T-cell (primary cell): ENCODE measurements around the gene STOX1. TPM values are rescaled to one million over a fixed set of nuclear protein-coding genes. Genes with fewer than 3 reads are reported as not detected.
A peak's percentile ranks its signal among the peaks of the same experiment; 100 is the strongest.

Experiments
- ATAC-seq, 4 experiments: fragments of 200-7000 bp in 3 of 4; fragments of 150-1000 bp in 1 of 4; cut with Tn5 transposase; replicated peaks in 1 of 4; 1 replicate in 3 of 4; 2 replicates in 1 of 4; pipeline ENCODE4 v1.10.0; 2021; ENCODE audit warnings: moderate library complexity in 3 of 4, mild to moderate bottlenecking in 2 of 4, moderate number of reproducible peaks in 1 of 4
- CTCF ChIA-PET, 2 donors: fragments of 300-600 bp; sonication (Branson Sonifier 250); formaldehyde crosslinking; loops; one replicate each; lab custom pipeline; 2022; ENCODE audit warnings: antibody characterized with exemption in 2 of 2; lab: Charles Lee
- POLR2A ChIA-PET, 2 donors: fragments of 300-600 bp; sonication (Branson Sonifier 250); formaldehyde crosslinking; loops; one replicate each; lab custom pipeline; 2022; ENCODE audit warnings: antibody characterized with exemption in 2 of 2; lab: Charles Lee
- DNase-seq, 35 experiments: peaks; one replicate each; pipeline versions ENCODE4 v3.0.0 to v3.0.0-alpha.2; 2013 to 2023
- H3K27ac ChIP-seq: one replicate; pipeline ENCODE4 v1.5.1; 2013; ENCODE audit warnings: low read length
- H3K27me3 ChIP-seq, 2 experiments: replicated peaks in 1 of 2; 1 replicate in 1 of 2; 2 replicates in 1 of 2; pipeline versions ENCODE4 v1.6.1 to v1.7.0; 2013; ENCODE audit warnings: low read length in 1 of 2, mixed read lengths in 1 of 2; ENCODE audit not compliant: control insufficient read depth in 2 of 2, insufficient read depth in 2 of 2; ENCODE audit errors: extremely low read depth in 1 of 2
- H3K36me3 ChIP-seq, 2 donors: 1 replicate in 1 of 2; 2 replicates in 1 of 2; pipeline versions ENCODE4 v1.6.1 to v1.7.0; 2013; ENCODE audit warnings: low read length in 1 of 2; ENCODE audit not compliant: control insufficient read depth in 2 of 2, insufficient read depth in 1 of 2; ENCODE audit errors: extremely low read depth in 1 of 2
- H3K4me1 ChIP-seq, 2 experiments: 1 replicate in 1 of 2; 2 replicates in 1 of 2; pipeline versions ENCODE4 v1.6.1 to v1.7.0; 2013; ENCODE audit warnings: low read length in 2 of 2, mixed read lengths in 1 of 2; ENCODE audit not compliant: insufficient read depth in 2 of 2, control insufficient read depth in 1 of 2; ENCODE audit errors: extremely low read depth in 1 of 2
- H3K4me3 ChIP-seq, 2 donors: 1 replicate in 1 of 2; 2 replicates in 1 of 2; pipeline versions ENCODE4 v1.5.1 to v1.7.0; 2013; ENCODE audit warnings: mild to moderate bottlenecking in 2 of 2, low read length in 1 of 2, moderate library complexity in 1 of 2; ENCODE audit not compliant: control insufficient read depth in 1 of 2; ENCODE audit errors: extremely low read depth in 1 of 2
- H3K9me3 ChIP-seq: 2 replicates; pipeline ENCODE4 v1.7.0; 2013
- H3K27ac Mint-ChIP-seq, 2 donors: one replicate each; pipeline ENCODE4 v1.8.0; 2020 to 2021; ENCODE audit warnings: mild to moderate bottlenecking in 2 of 2, mixed read lengths in 2 of 2
- H3K27me3 Mint-ChIP-seq, 2 donors: one replicate each; pipeline ENCODE4 v1.8.0; 2021 to 2022; ENCODE audit warnings: mixed read lengths in 2 of 2
- H3K36me3 Mint-ChIP-seq: one replicate; pipeline ENCODE4 v1.8.0; 2021; ENCODE audit warnings: mixed read lengths
- H3K4me1 Mint-ChIP-seq, 3 donors: one replicate each; pipeline ENCODE4 v1.8.0; 2020 to 2022; ENCODE audit warnings: mixed read lengths in 3 of 3, mild to moderate bottlenecking in 1 of 3
- H3K4me3 Mint-ChIP-seq, 3 donors: one replicate each; pipeline ENCODE4 v1.8.0; 2020 to 2022; ENCODE audit warnings: mild to moderate bottlenecking in 3 of 3, mixed read lengths in 3 of 3, moderate library complexity in 3 of 3
- H3K9me3 Mint-ChIP-seq, 3 donors: one replicate each; pipeline ENCODE4 v1.8.0; 2020 to 2022; ENCODE audit warnings: mixed read lengths in 3 of 3
- WGBS: methylation state at CpG from one replicate; pipeline ENCODE4 v1.1.5; 2013; ENCODE audit warnings: missing lambda C conversion rate; ENCODE audit not compliant: insufficient coverage; 5-methylcytosine and 5-hydroxymethylcytosine counted together
- total RNA-seq, 35 experiments: library from RNA in 6 of 35; stranded (reverse) in 6 of 35; fragments of 120-200 nt in 1 of 35; gene quantifications; one replicate each; pipeline versions ENCODE4 v1.2.1 to v1.2.4 and lab custom pipeline; 2013 to 2026

The STOX1 gene
- total RNA-seq, 5 donors from 2014 or later (not counting 1 experiment from before 2014, with no cell fraction given): 0.16 to 1.1 (median 0.50) TPM

- Mint-ChIP-seq H3K4me1 (peaks cover 4 to 9% (median 5%) of the 10 kb centered on the region in 3 donors), H3K4me3 (no peak overlapping the region), H3K27ac (no peak overlapping the region), H3K36me3 (no peaks in the 10 kb centered on the region), H3K9me3 (peaks cover 0 to 5% (median 4%) of the 10 kb centered on the region in 3 donors), H3K27me3 (no peaks in the 10 kb centered on the region)
- H3K4me3 ChIP-seq: no peak overlapping the region
- WGBS: 100% methylated on average over 1 of the region's 3 CpGs
- H3K9me3 ChIP-seq: no peaks in the 10 kb centered on the region
- H3K4me1 ChIP-seq: no peaks in the 10 kb centered on the region
- H3K27ac ChIP-seq: no peak overlapping the region
- CTCF ChIA-PET: no interaction called here
- H3K36me3 ChIP-seq: no peaks in the 10 kb centered on the region
- POLR2A ChIA-PET: interaction anchor here in 1 of 2 donors (0.6 kb wide), 1 partner anchor 343 kb away, joined by 4 read pairs; no protein-coding TSS in a partner anchor
- peak in 3 of 4 experiments; percentile 37 to 88 (median 49) for ATAC-seq
- H3K27me3 ChIP-seq: no peaks in the 10 kb centered on the region
- peak in 7 of 35 experiments; percentile 1 to 10 (median 4) for DNase-seq
Observed at GRCh38 chr10:68870545-68871104, 43.3 kb downstream of the STOX1 start.

DNA sequence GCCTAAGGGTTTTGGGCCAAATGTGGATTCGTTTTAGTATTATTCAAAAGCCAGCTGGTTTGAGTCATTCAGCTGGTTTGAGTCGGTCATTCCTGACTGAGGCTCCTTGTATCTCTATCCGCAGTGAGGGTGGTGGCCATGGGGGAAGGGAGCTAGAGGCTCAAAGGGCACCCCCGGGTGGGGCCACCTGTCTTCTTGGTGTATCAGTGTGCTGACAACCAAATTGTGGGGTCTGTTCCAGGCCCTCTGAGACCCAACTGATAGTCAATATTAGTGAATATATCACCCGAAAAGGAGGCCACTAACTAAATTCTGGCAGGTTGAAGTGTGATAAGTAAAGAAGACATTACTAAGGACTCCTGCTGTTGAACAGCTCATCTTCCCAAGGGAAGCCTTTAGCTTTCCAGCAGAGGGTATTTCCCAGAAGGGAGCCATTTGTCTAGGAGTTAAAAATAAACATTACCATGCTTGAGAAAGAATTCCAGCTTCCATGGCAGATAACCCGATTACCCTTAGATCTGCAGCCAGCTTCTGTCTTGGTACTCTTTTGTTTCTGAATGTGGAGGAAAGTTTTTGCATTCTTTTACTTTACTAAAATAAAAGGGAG lies 43.9 kb downstream of the STOX1 start:
- Mint-ChIP-seq H3K9me3 (peaks cover 0 to 5% (median 4%) of the 10 kb centered on the region in 3 donors), H3K27ac (no peak overlapping the region), H3K4me1 (peaks cover 4 to 9% (median 5%) of the 10 kb centered on the region in 3 donors), H3K27me3 (no peaks in the 10 kb centered on the region), H3K4me3 (no peak overlapping the region), H3K36me3 (no peaks in the 10 kb centered on the region)
- ATAC-seq: no peak
- Histone ChIP-seq H3K36me3 (no peaks in the 10 kb centered on the region), H3K9me3 (no peaks in the 10 kb centered on the region), H3K4me1 (no peaks in the 10 kb centered on the region), H3K27me3 (no peaks in the 10 kb centered on the region), H3K4me3 (no peak overlapping the region), H3K27ac (no peak overlapping the region)
- POLR2A ChIA-PET: interaction anchor here in 1 of 2 donors (0.6 kb wide), 1 partner anchor 1336 kb away, joined by 14 read pairs; no protein-coding TSS in a partner anchor
- CTCF ChIA-PET: interaction anchor here in 1 of 2 donors (0.6 kb wide), 1 partner anchor 53 kb away, joined by 4 read pairs; no protein-coding TSS in a partner anchor
- DNase-seq: no peak
- 100% methylated on average over 1 of the region's 6 CpGs for WGBS

- no CpG with 5 or more reads among the region's 5 CpGs for WGBS
- H3K36me3 Mint-ChIP-seq: no peaks in the 10 kb centered on the region
- peaks cover 0 to 5% (median 4%) of the 10 kb centered on the region in 3 donors for H3K9me3 Mint-ChIP-seq
- DNase-seq: no peak
- no peak for ATAC-seq
- no peaks in the 10 kb centered on the region for H3K9me3 ChIP-seq
- H3K4me3 ChIP-seq: no peak overlapping the region
- H3K27me3 Mint-ChIP-seq: no peaks in the 10 kb centered on the region
- H3K4me3 Mint-ChIP-seq: no peak overlapping the region
- H3K4me1 Mint-ChIP-seq: peaks cover 4 to 9% (median 5%) of the 10 kb centered on the region in 3 donors
- POLR2A ChIA-PET: interaction anchor here in 1 of 2 donors (0.6 to 0.7 kb wide), 2 partner anchors 30 to 1335 kb away, joined by 3 to 14 read pairs; no protein-coding TSS in a partner anchor
- no peaks in the 10 kb centered on the region for H3K27me3 ChIP-seq
- no peak overlapping the region for H3K27ac Mint-ChIP-seq
- CTCF ChIA-PET: interaction anchor here (0.6 to 0.7 kb wide), 3 partner anchors 30 to 1781 kb away, joined by 3 to 4 read pairs (median 3); no protein-coding TSS in a partner anchor
- no peaks in the 10 kb centered on the region for H3K4me1 ChIP-seq
- no peak overlapping the region for H3K27ac ChIP-seq
- no peaks in the 10 kb centered on the region for H3K36me3 ChIP-seq
Observed at GRCh38 chr10:68871731-68872342, 44.5 kb downstream of the STOX1 start.

- ATAC-seq (no peak), DNase-seq (no peak)
- no peaks in the 10 kb centered on the region for H3K4me1 ChIP-seq
- H3K27ac Mint-ChIP-seq: no peak overlapping the region
- no peaks in the 10 kb centered on the region for H3K9me3 ChIP-seq
- no peaks in the 10 kb centered on the region for H3K36me3 ChIP-seq
- no peaks in the 10 kb centered on the region for H3K36me3 Mint-ChIP-seq
- no peaks in the 10 kb centered on the region for H3K4me1 Mint-ChIP-seq
- POLR2A ChIA-PET: no interaction called here
- CTCF ChIA-PET: no interaction called here
- 83% methylated on average over 10 of the region's 15 CpGs for WGBS
- no peak overlapping the region for H3K4me3 Mint-ChIP-seq
- H3K4me3 ChIP-seq: no peak overlapping the region
- H3K9me3 Mint-ChIP-seq: no peaks in the 10 kb centered on the region
- no peak overlapping the region for H3K27ac ChIP-seq
- H3K27me3 Mint-ChIP-seq: no peaks in the 10 kb centered on the region
- no peaks in the 10 kb centered on the region for H3K27me3 ChIP-seq
Observed at GRCh38 chr10:68876246-68877138, 49.2 kb downstream of the STOX1 start.

GRCh38 chr10:68877482-68878110 lies 50.3 kb downstream of the STOX1 start:
- H3K27me3 Mint-ChIP-seq: no peaks in the 10 kb centered on the region
- H3K9me3 Mint-ChIP-seq: no peaks in the 10 kb centered on the region
- CTCF ChIA-PET: no interaction called here

More at GRCh38 chr10:68877482-68878110, 50.3 kb downstream of the STOX1 start:
- H3K4me3 Mint-ChIP-seq: no peak overlapping the region
- no peak overlapping the region for H3K27ac Mint-ChIP-seq
- H3K27me3 ChIP-seq: no peaks in the 10 kb centered on the region
- no peak overlapping the region for H3K27ac ChIP-seq
- H3K9me3 ChIP-seq: no peaks in the 10 kb centered on the region
- POLR2A ChIA-PET: no interaction called here
- H3K4me1 Mint-ChIP-seq: no peaks in the 10 kb centered on the region
- ATAC-seq (no peak), DNase-seq (no peak)
- no peaks in the 10 kb centered on the region for H3K36me3 ChIP-seq
- H3K4me3 ChIP-seq: no peak overlapping the region
- no CpG with 5 or more reads among the region's 1 CpG for WGBS
- H3K36me3 Mint-ChIP-seq: no peaks in the 10 kb centered on the region
- H3K4me1 ChIP-seq: no peaks in the 10 kb centered on the region
